Left colon (tissue), 2 donors: Measurements from ENCODE around the gene TUB. TPM values are rescaled to one million over a fixed set of nuclear protein-coding genes. Genes with fewer than 3 reads are reported as not detected.

Experiments used
- ATAC-seq: fragments of 200-7000 bp; cut with Tn5 transposase; one replicate; pipeline ENCODE4 v1.9.1; 2020; ENCODE audit warnings: mild to moderate bottlenecking, moderate library complexity
- DNase-seq, 2 donors: peaks; one replicate each; pipeline ENCODE4 v3.0.0-alpha.2; 2020
- intact Hi-C, 2 donors: fragments of 100-400 bp; cut with DNase I in 1 of 2; cut with micrococcal nuclease in 1 of 2; formaldehyde crosslinking; loops; one replicate each; pipeline versions ENCODE4 v1.11.2 to v1.14.0; 2022; cut with DNase I, micrococcal nuclease
- total RNA-seq, 2 donors: library from RNA; stranded (reverse); fragmentation: NEBNext Ultra II Directional; extraction: Animal tissue kit (Norgen Biotek cat#: 25700); gene quantifications; one replicate each; pipeline ENCODE4 v1.2.1, GENCODE V29; 2021
- donor health status: DM: no; HTN: no; CAD: no.
- donor health status: DM: yes; HTN: yes; CAD: no.

The TUB gene
- total RNA-seq, 2 donors from 2014 or later = 0.89 to 2.2 TPM

- ATAC-seq (no peak), DNase-seq (peak in 1 of 2 donors; percentile 53)
- intact Hi-C loops = no loop called here
Observed at GRCh38 chr11:8063324-8063723, 17.7 kb upstream of the TUB start.

DNA sequence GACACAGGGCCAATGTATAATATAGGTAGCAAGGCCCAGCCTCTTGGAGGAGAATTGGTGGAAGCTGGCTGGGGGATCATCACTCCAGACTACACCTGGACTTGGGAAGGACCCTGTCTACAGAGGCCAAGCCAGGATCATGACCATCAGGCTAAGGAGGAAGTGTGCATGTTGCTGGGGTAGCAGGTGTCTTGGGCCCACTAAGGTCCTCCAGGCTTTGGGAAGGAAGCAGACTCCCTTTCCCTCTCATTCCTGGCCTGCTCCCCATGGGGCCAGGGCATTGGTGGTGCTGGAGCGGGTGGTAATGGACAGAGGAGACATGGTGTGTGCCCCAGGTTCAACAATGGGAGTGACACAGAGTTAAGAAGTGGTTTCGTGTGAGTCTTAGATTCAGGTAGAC, 16.0 kb upstream of the TUB start:
- intact Hi-C loops = no loop called here
- ATAC-seq (no peak), DNase-seq (no peak)

DNA sequence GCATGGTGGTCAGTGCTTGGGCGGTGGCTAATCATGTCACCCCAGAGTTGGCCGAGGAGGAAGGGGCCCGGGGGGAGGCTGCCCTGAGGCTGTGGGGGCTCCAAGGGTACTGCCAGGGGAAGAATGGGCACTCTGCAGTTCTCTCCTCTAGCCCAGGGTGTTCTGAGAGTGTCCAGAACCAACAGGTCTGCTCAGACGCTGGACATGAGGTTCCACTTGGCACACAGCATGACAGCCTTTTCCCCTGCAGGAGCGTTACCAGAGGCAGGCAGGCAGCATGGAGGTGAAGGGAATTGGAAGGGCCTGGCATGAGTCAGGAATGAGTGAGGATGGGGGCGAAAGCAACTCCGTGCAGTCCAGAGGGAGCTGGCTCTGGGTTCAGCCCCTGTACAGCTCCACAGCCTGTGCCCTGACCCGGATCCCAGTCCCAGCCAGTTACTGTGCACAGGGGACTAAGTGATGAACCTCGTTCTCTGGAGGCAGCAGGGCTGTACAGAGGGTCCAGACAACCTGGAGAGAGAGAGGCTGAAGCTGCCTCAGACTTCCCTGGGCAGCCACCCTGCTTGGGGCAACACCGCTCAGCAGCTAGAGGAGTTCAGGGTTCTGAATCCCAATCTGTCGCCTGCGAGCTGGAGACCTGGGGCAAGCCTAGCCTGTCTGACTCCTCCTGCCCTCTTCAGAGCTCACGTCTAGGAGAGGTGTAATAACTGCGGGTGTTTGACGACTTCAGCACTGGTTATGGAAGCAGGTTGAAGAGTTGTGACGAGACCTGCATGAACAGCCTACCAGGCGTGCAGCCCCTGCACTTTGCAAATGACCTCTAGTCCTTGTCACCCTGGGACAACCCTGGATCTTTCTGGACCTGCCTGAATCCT, 14.7 kb upstream of the TUB start:
- DNase-seq = no peak
- no peak for ATAC-seq
- intact Hi-C loops = no loop called here

GRCh38 chr11:8066911-8067455, 14.0 kb upstream of the TUB start:
- no peak for ATAC-seq
- intact Hi-C loops = no loop called here
- no peak for DNase-seq

DNA sequence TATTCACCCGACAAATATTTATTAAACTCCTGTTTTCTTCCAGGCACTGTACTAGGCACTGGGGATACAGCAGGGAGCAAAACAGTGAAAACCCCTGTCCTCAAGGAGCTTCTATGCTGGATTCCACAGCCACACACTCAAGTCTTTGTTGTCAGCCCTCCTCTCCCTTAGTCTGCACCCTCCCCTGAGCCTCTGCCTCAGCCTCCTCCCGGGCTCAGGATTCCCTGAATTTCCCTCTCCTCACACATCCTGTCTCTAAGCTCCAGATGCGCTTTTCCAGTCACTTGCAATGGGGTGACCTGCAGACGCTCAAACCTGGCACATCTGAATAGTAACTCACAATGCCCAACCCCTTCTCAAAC, 13.5 kb upstream of the TUB start:
- intact Hi-C loops = no loop called here
- no peak for DNase-seq

GRCh38 chr11:8067929-8068575, 13.0 kb upstream of the TUB start:
- DNase-seq (no peak), ATAC-seq (no peak)
- intact Hi-C loops = no loop called here

More for the DNA sequence above, 13.5 kb upstream of the TUB start:
- ATAC-seq = no peak

DNA sequence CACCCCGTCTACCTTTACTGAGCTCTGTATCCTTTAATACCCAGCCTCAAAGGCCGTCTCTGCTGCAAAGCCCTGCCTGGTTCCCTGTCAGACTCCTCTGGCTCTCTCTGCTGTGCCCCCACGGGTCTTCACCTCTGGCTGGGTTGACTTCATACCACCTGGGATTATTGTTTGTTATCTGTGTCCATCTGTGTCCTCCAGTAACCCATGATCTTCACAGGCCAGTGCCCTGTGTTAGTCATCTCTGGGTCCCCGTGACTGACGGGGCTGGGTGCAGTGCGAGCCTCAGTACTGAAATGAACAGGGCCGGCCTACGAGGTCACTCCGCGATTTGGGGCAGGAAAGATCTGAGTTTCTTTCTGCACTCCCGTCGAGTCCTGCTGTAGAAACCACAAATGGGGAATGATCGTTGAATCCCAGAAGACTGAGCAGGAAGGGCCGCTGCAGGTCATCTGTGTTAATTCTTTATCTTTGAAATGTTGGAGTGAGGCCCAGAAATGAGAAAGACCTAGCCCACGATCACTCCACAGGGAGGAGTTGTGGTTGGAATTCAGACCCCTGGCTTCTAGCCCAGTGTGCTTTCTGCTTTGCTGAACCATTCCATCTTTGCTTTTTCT, 12.3 kb upstream of the TUB start:
- ATAC-seq (peak; percentile 29), DNase-seq (no peak)
- intact Hi-C loops = no loop called here

GRCh38 chr11:8069771-8070170, 11.2 kb upstream of the TUB start:
- no peak for DNase-seq
- intact Hi-C loops = no loop called here

DNA sequence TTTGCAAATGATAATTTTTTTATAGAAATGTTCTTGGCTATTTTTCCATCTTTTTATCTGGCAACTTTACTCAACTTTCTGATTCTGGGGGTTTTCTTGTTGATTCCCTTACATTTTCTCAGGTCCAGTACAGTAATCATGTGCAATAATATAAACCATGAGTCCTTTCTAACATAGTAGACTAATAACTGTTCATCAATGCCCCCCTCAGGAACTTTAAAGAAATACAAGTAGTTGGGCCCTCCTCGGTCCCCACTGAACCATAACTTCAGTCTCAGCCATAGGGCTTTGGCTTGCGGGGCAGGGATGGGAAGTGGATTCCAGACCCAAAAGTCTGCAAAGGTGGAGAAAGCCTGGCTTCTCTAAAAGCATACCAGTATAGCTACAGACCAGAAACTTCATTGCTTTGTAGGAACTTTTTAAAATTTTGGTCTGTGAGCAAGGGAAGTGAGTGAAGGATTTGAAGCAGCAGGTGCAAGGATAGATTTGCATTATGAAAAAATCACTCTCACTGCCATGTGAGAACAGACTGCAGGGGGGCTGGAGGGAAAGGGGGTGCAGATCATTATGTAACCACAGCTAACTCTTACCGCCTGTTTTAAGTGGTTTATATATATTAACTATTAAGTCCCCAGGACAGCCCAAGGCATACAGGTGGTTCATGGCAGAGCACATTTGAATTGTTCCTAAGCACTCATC, 10.4 kb upstream of the TUB start:
- intact Hi-C loops = no loop called here
- ATAC-seq (no peak), DNase-seq (no peak)

More at GRCh38 chr11:8069771-8070170, 11.2 kb upstream of the TUB start:
- no peak for ATAC-seq

- intact Hi-C loops = no loop called here
- ATAC-seq (no peak), DNase-seq (peak in 1 of 2 donors; percentile 21)
Observed at GRCh38 chr11:8071616-8072581, 9.1 kb upstream of the TUB start.

GRCh38 chr11:8075119-8075726, 5.8 kb upstream of the TUB start:
- ATAC-seq = no peak
- intact Hi-C loops = no loop called here
- DNase-seq = no peak

DNA sequence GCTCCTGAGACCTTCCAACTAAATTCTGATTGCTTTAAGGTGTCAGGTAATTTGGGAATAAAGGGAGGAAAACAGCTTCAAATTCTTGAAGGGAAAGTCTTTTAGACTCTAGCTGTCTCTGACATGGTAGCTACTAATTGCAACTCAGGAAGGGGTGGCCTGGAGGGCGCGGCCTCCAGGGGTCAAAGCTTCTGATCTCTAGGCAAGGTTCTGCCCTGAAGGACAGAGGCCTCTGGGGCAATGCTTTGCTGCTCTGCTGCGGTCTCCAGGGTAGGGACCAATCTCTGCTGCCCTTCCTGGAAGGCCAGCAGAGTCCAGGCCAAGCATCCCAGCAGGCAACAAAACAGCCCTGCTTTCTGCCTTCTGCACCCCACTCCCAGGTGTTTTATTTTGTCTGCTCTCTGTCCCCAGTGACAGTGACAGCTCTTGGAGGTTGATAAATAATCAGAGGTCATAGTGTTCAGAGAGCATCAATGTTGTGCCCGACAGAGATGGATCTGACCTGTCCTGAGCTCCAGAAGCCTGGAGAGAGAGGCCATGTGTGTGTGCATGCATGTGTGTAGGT, 1.8 kb upstream of the TUB start:
- DNase-seq (no peak), ATAC-seq (no peak)
- intact Hi-C loops = no loop called here

GRCh38 chr11:8080069-8080670, 841 bp upstream of the TUB start:
- ATAC-seq (no peak), DNase-seq (no peak)
- intact Hi-C loops = no loop called here

GRCh38 chr11:8081591-8082250, 710 bp downstream of the TUB start:
- ATAC-seq (no peak), DNase-seq (no peak)
- intact Hi-C loops = no loop called here

- intact Hi-C loops = no loop called here
- DNase-seq = no peak
- no peak for ATAC-seq
Observed at GRCh38 chr11:8082391-8083087, 1.5 kb downstream of the TUB start.

- ATAC-seq = no peak
- DNase-seq = no peak
- intact Hi-C loops = no loop called here
Observed at GRCh38 chr11:8083088-8083395, 2.0 kb downstream of the TUB start.
